Chondrocyte (in vitro differentiated cells): ENCODE measurements around the gene PPP1R14B. TPM values are rescaled to one million over a fixed set of nuclear protein-coding genes. Genes with fewer than 3 reads are reported as not detected.

ENCODE experiments used
- DNase-seq: peaks from one replicate; pipeline ENCODE4 v3.0.0; 2021; ENCODE audit warnings: mixed read lengths, low spot score
- H3K27ac Mint-ChIP-seq: one replicate; pipeline ENCODE4 v1.8.0; 2021; ENCODE audit warnings: mild to moderate bottlenecking, moderate library complexity, mixed read lengths; ENCODE audit not compliant: unreplicated experiment
- H3K27me3 Mint-ChIP-seq: 2 replicates; pipeline ENCODE4 v1.8.0; 2021; ENCODE audit warnings: low read depth, mixed read lengths
- H3K36me3 Mint-ChIP-seq: 2 replicates; pipeline ENCODE4 v1.8.0; 2021; ENCODE audit warnings: low read depth, mixed read lengths
- H3K4me1 Mint-ChIP-seq: 2 replicates; pipeline ENCODE4 v1.8.0; 2021; ENCODE audit warnings: low read depth, mild to moderate bottlenecking, mixed read lengths
- H3K4me3 Mint-ChIP-seq: one replicate; pipeline ENCODE4 v1.8.0; 2021; ENCODE audit warnings: mild to moderate bottlenecking, moderate library complexity, mixed read lengths; ENCODE audit not compliant: unreplicated experiment
- H3K9me3 Mint-ChIP-seq: 2 replicates; pipeline ENCODE4 v1.8.0; 2021; ENCODE audit warnings: low read depth, mixed read lengths
- CTCF ChIP-seq: fragments of 200-600 bp; sonication (generic); IDR thresholded peaks from 2 replicates; pipeline ENCODE4 v1.5.0; 2021; ENCODE audit warnings: antibody characterized with exemption, mild to moderate bottlenecking, moderate library complexity
- total RNA-seq: library from RNA; stranded (reverse); gene quantifications from 3 replicates; pipeline ENCODE4 v1.2.1, GENCODE V29; 2021

Gene PPP1R14B
- total RNA-seq, 1 donor from 2014 or later, result 322 TPM

GRCh38 chr11:64287676-64288352 lies 41.1 kb upstream of the PPP1R14B start:
- no peak overlapping the region for H3K27ac Mint-ChIP-seq
- no peaks in the 10 kb centered on the region for H3K36me3 Mint-ChIP-seq
- H3K9me3 Mint-ChIP-seq, result no peaks in the 10 kb centered on the region
- peaks cover 5% of the 10 kb centered on the region for H3K27me3 Mint-ChIP-seq
- no peak for TF ChIP-seq CTCF
- no peak for DNase-seq
- H3K4me1 Mint-ChIP-seq, result peaks cover 32% of the 10 kb centered on the region
- H3K4me3 Mint-ChIP-seq, result no peak overlapping the region

DNA sequence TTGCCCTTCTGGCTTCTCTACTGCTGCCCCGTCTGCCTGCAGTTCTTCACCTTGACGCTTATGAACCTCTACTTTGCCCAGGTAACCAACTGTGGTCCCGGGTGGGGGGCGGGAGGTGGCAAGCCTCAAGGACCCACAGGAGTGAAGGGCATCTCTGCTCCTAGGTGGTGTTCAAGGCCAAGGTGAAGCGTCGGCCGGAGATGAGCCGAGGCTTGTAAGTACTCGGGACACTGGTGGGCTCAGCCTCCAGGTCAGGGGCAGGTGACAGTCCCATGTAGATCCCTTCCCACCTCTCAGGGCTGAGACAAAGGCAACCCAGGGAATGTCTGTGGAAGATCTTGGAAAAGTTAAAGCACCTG lies 40.0 kb upstream of the PPP1R14B start:
- Mint-ChIP-seq H3K4me1 (peaks cover 30% of the 10 kb centered on the region), H3K27me3 (peaks cover 5% of the 10 kb centered on the region), H3K9me3 (no peaks in the 10 kb centered on the region), H3K36me3 (peaks cover 2% of the 10 kb centered on the region), H3K27ac (no peak overlapping the region), H3K4me3 (peak overlapping the region; percentile 80)
- TF ChIP-seq CTCF, result no peak
- no peak for DNase-seq

DNA sequence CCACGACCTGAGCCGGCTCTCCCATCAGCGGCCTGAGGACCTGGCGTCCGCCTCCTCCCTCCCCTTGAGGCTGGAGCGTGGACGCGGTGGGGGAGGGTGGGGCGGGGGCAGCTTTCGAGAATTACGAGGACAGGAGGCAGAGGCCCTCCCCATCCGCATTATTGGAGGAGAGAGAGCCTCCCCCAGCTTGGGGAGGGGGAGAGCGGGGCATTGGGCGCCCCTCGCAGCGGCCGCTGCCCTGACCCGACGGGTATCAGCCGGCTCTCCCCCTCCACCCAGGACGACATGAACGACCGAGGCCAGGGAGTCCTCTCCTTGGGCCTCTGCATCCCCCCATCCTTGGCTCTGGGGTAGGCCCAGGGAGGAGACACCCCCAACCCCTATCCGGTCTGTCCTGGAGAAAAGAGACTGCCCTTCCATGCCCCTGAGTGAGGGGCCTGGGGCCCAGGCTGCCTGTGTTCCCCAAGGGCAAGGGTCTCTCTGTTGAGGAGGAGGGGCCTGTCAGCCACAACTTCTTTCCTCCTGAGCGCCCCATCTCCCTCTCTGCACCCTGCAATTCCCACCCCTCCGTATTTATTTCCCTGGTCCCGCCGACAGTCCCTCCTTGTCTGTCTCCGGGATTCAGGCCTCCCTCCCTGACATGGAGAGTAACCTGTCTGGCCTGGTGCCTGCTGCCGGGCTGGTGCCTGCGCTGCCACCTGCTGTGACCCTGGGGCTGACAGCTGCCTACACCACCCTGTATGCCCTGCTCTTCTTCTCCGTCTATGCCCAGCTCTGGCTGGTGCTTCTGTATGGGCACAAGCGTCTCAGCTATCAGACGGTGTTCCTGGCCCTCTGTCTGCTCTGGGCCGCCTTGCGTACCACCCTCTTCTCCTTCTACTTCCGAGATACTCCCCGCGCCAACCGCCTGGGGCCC lies 39.4 kb upstream of the PPP1R14B start:
- no peak for TF ChIP-seq CTCF
- peaks cover 5% of the 10 kb centered on the region for H3K36me3 Mint-ChIP-seq
- H3K9me3 Mint-ChIP-seq, result no peaks in the 10 kb centered on the region
- no peak for DNase-seq
- peak overlapping the region; percentile 80 for H3K4me3 Mint-ChIP-seq
- peaks cover 5% of the 10 kb centered on the region for H3K27me3 Mint-ChIP-seq
- peak overlapping the region; percentile 32 for H3K27ac Mint-ChIP-seq
- H3K4me1 Mint-ChIP-seq, result peaks cover 30% of the 10 kb centered on the region

- H3K36me3 Mint-ChIP-seq, result peaks cover 6% of the 10 kb centered on the region
- no peak for DNase-seq
- no peaks in the 10 kb centered on the region for H3K9me3 Mint-ChIP-seq
- no peak for TF ChIP-seq CTCF
- peak within 1 kb of the TSS; percentile 80 for H3K4me3 Mint-ChIP-seq
- H3K27ac Mint-ChIP-seq, result peak within 1 kb of the TSS; percentile 92
- peaks cover 26% of the 10 kb centered on the region for H3K4me1 Mint-ChIP-seq
- H3K27me3 Mint-ChIP-seq, result no peaks in the 10 kb centered on the region
Observed at GRCh38 chr11:64284962-64285884, 38.5 kb upstream of the PPP1R14B start, which contains the start of gene GPR137. Gene GPR137 (plus strand): TSS chr11:64285848. CDS start chr11:64286525, 677 bp downstream.
